KOPT-K1 (cell line): ENCODE results near the gene MYRIP.

Experiments used
- H3K27ac ChIP-seq: fragments of 200-600 bp; sonication (generic); 2 replicates; pipeline ENCODE4 v1.5.1; 2016; ENCODE audit warnings: antibody characterized with exemption, mild to moderate bottlenecking, low read depth, low read length; ENCODE audit not compliant: poor library complexity, severe bottlenecking
- H3K36me3 ChIP-seq: fragments of 200-600 bp; sonication (generic); 2 replicates; pipeline ENCODE4 v1.5.1; 2017; ENCODE audit warnings: antibody characterized with exemption, mild to moderate bottlenecking, low read length, moderate library complexity; ENCODE audit not compliant: insufficient read depth
- H3K9me3 ChIP-seq: fragments of 200-600 bp; sonication (generic); 2 replicates; pipeline ENCODE4 v1.5.1; 2017; ENCODE audit warnings: antibody characterized with exemption, low read length, mild to moderate bottlenecking; ENCODE audit not compliant: insufficient read depth, poor library complexity, severe bottlenecking

Gene MYRIP

GRCh38 chr3:40247714-40248454, 438.5 kb downstream of the MYRIP start:
- H3K36me3 ChIP-seq = no peaks in the 10 kb centered on the region
- no peaks in the 10 kb centered on the region for H3K9me3 ChIP-seq
- H3K27ac ChIP-seq = no peak overlapping the region

- Histone ChIP-seq H3K36me3 (no peaks in the 10 kb centered on the region), H3K9me3 (no peaks in the 10 kb centered on the region), H3K27ac (no peak overlapping the region)
Observed at GRCh38 chr3:40248591-40248990, 439.2 kb downstream of the MYRIP start.

- no peaks in the 10 kb centered on the region for H3K36me3 ChIP-seq
Observed at GRCh38 chr3:40249168-40249567, 439.8 kb downstream of the MYRIP start.

GRCh38 chr3:40254491-40254890, 445.1 kb downstream of the MYRIP start:
- no peaks in the 10 kb centered on the region for H3K9me3 ChIP-seq
- H3K27ac ChIP-seq = no peak overlapping the region
- H3K36me3 ChIP-seq = no peaks in the 10 kb centered on the region

More at GRCh38 chr3:40249168-40249567, 439.8 kb downstream of the MYRIP start:
- Histone ChIP-seq H3K9me3 (no peaks in the 10 kb centered on the region), H3K27ac (no peak overlapping the region)

- H3K9me3 ChIP-seq = no peaks in the 10 kb centered on the region
- no peaks in the 10 kb centered on the region for H3K36me3 ChIP-seq
- no peak overlapping the region for H3K27ac ChIP-seq
Observed at GRCh38 chr3:40254891-40255290, 445.5 kb downstream of the MYRIP start.

GRCh38 chr3:40255532-40255931, 446.1 kb downstream of the MYRIP start:
- no peaks in the 10 kb centered on the region for H3K36me3 ChIP-seq
- no peak overlapping the region for H3K27ac ChIP-seq
- no peaks in the 10 kb centered on the region for H3K9me3 ChIP-seq

- Histone ChIP-seq H3K36me3 (no peaks in the 10 kb centered on the region), H3K9me3 (no peaks in the 10 kb centered on the region), H3K27ac (no peak overlapping the region)
Observed at GRCh38 chr3:40258064-40258463, 448.7 kb downstream of the MYRIP start.

- Histone ChIP-seq H3K27ac (no peak overlapping the region), H3K36me3 (no peaks in the 10 kb centered on the region), H3K9me3 (no peaks in the 10 kb centered on the region)
Observed at GRCh38 chr3:40258555-40258954, 449.1 kb downstream of the MYRIP start.

- Histone ChIP-seq H3K36me3 (no peaks in the 10 kb centered on the region), H3K27ac (no peak overlapping the region), H3K9me3 (no peaks in the 10 kb centered on the region)
Observed at GRCh38 chr3:40262331-40262730, 452.9 kb downstream of the MYRIP start.

GRCh38 chr3:40264451-40264850, 455.0 kb downstream of the MYRIP start:
- Histone ChIP-seq H3K36me3 (no peaks in the 10 kb centered on the region), H3K9me3 (no peaks in the 10 kb centered on the region), H3K27ac (no peak overlapping the region)

- no peak overlapping the region for H3K27ac ChIP-seq
- H3K9me3 ChIP-seq = no peaks in the 10 kb centered on the region
- no peaks in the 10 kb centered on the region for H3K36me3 ChIP-seq
Observed at GRCh38 chr3:40265181-40265580, 455.8 kb downstream of the MYRIP start.

GRCh38 chr3:40267937-40268724, 458.7 kb downstream of the MYRIP start:
- Histone ChIP-seq H3K27ac (no peak overlapping the region), H3K9me3 (no peaks in the 10 kb centered on the region), H3K36me3 (no peaks in the 10 kb centered on the region)

- H3K27ac ChIP-seq = no peak overlapping the region
- H3K36me3 ChIP-seq = no peaks in the 10 kb centered on the region
- no peaks in the 10 kb centered on the region for H3K9me3 ChIP-seq
Observed at GRCh38 chr3:40268802-40269524, 459.6 kb downstream of the MYRIP start.

GRCh38 chr3:40278791-40279190, 469.4 kb downstream of the MYRIP start:
- Histone ChIP-seq H3K9me3 (no peaks in the 10 kb centered on the region), H3K27ac (no peak overlapping the region), H3K36me3 (no peaks in the 10 kb centered on the region)

- Histone ChIP-seq H3K9me3 (no peaks in the 10 kb centered on the region), H3K27ac (no peak overlapping the region), H3K36me3 (no peaks in the 10 kb centered on the region)
Observed at GRCh38 chr3:40281995-40282394, 472.6 kb downstream of the MYRIP start.
